ENCODE measurements around the gene SLC34A3. TPM values are rescaled to one million over a fixed set of nuclear protein-coding genes. Genes with fewer than 3 reads are reported as not detected.

SLC34A3 gene
- total RNA-seq, 1 donor from 2014 or later = not detected

- DNase-seq (ENCODE audit: low spot score) = no peak
Observed at GRCh38 chr9:137275203-137275587, 44.5 kb downstream of the SLC34A3 start.

- DNase-seq (ENCODE audit: low spot score) = no peak
Observed at GRCh38 chr9:137275588-137276472, 45.1 kb downstream of the SLC34A3 start.

- no peak for DNase-seq (ENCODE audit: low spot score)
Observed at GRCh38 chr9:137276473-137277328, 46.0 kb downstream of the SLC34A3 start.

- DNase-seq (ENCODE audit: low spot score) = peak; percentile 95
Observed at GRCh38 chr9:137277329-137278041, 46.8 kb downstream of the SLC34A3 start, which contains the start of gene TOR4A. Gene TOR4A (plus strand): TSS chr9:137277726. CDS start chr9:137278690, 964 bp downstream.

GRCh38 chr9:137278061-137278701 lies 47.5 kb downstream of the SLC34A3 start:
- DNase-seq (ENCODE audit: low spot score) = peak; percentile 90

GRCh38 chr9:137278721-137279711 lies 48.3 kb downstream of the SLC34A3 start:
- peak; percentile 89 for DNase-seq (ENCODE audit: low spot score)

GRCh38 chr9:137279741-137280473 lies 49.2 kb downstream of the SLC34A3 start:
- DNase-seq (ENCODE audit: low spot score) = no peak

- no peak for DNase-seq (ENCODE audit: low spot score)
Observed at GRCh38 chr9:137280474-137281344, 50.0 kb downstream of the SLC34A3 start.

GRCh38 chr9:137281345-137282116 lies 50.8 kb downstream of the SLC34A3 start:
- no peak for DNase-seq (ENCODE audit: low spot score)

Other genes with a start within 250 kb of the SLC34A3 start
- 0.71 TPM for gene LCNL1, start 247.9 kb upstream of the SLC34A3 start, total RNA-seq
- gene PAXX, start 238.5 kb upstream of the SLC34A3 start, total RNA-seq = 29.4 TPM
- 1.6 TPM for gene CLIC3, start 234.3 kb upstream of the SLC34A3 start, total RNA-seq
- gene ABCA2, start 202.7 kb upstream of the SLC34A3 start, total RNA-seq = 47.2 TPM
- gene FUT7, start 198.8 kb upstream of the SLC34A3 start, total RNA-seq = 0.55 TPM
- 95.3 TPM for gene NPDC1, start 184.7 kb upstream of the SLC34A3 start, total RNA-seq
- not detected for gene ENTPD2, start 176.8 kb upstream of the SLC34A3 start, total RNA-seq
- gene SAPCD2, start 160.3 kb upstream of the SLC34A3 start, total RNA-seq = 0.42 TPM
- 28.1 TPM for gene UAP1L1, start 153.4 kb upstream of the SLC34A3 start, total RNA-seq
- gene MAN1B1, start 143.9 kb upstream of the SLC34A3 start, total RNA-seq = 33.0 TPM
- gene DPP7, start 116.2 kb upstream of the SLC34A3 start, total RNA-seq = 150 TPM
- gene GRIN1, start 91.7 kb upstream of the SLC34A3 start, total RNA-seq = not detected
- not detected for gene LRRC26, start 60.9 kb upstream of the SLC34A3 start, total RNA-seq
- gene TMEM210, start 58.8 kb upstream of the SLC34A3 start, total RNA-seq = not detected
- gene ANAPC2, start 42.3 kb upstream of the SLC34A3 start, total RNA-seq = 39.3 TPM
- gene SSNA1, start 42.2 kb upstream of the SLC34A3 start, total RNA-seq = 53.3 TPM
- gene TPRN, start 30.2 kb upstream of the SLC34A3 start, total RNA-seq = 5.1 TPM
- 24.8 TPM for gene TMEM203, start 25.3 kb upstream of the SLC34A3 start, total RNA-seq
- gene NDOR1, start 25.2 kb upstream of the SLC34A3 start, total RNA-seq = 10.4 TPM
- 5.9 TPM for gene RNF208, start 8.7 kb upstream of the SLC34A3 start, total RNA-seq
- gene CYSRT1, start 5.7 kb upstream of the SLC34A3 start, total RNA-seq = 0.42 TPM
- not detected for gene RNF224, start 3.4 kb upstream of the SLC34A3 start, total RNA-seq
- 298 TPM for gene TUBB4B, start 10.4 kb downstream of the SLC34A3 start, total RNA-seq
- gene STPG3, start 20.4 kb downstream of the SLC34A3 start, total RNA-seq = not detected
- gene NELFB, start 24.4 kb downstream of the SLC34A3 start, total RNA-seq = 39.2 TPM
- gene TOR4A, start 46.8 kb downstream of the SLC34A3 start, total RNA-seq = 9.2 TPM
- 16.3 TPM for gene NRARP, start 71.4 kb downstream of the SLC34A3 start, total RNA-seq
- 14.9 TPM for gene EXD3, start 192.3 kb downstream of the SLC34A3 start, total RNA-seq
- 3.2 TPM for gene NOXA1, start 192.5 kb downstream of the SLC34A3 start, total RNA-seq
- gene ENTPD8, start 210.5 kb downstream of the SLC34A3 start, total RNA-seq = not detected
- gene NSMF, start 228.4 kb downstream of the SLC34A3 start, total RNA-seq = 37.4 TPM